Lower leg skin (tissue), 4 donors: ENCODE results near the gene PLEKHM3. TPM values are rescaled to one million over a fixed set of nuclear protein-coding genes. Genes with fewer than 3 reads are reported as not detected.

ENCODE experiments used
- DNase-seq, 2 donors: peaks; one replicate each; pipeline ENCODE4 v3.0.0-alpha.2; 2019; ENCODE audit warnings: low spot score in 2 of 2
- H3K4me3 ChIP-seq: fragments of 200-600 bp; sonication (generic); 2 replicates; pipeline ENCODE4 v1.5.1; 2017; ENCODE audit warnings: mild to moderate bottlenecking, low read depth; ENCODE audit not compliant: poor library complexity, severe bottlenecking
- POLR2A ChIP-seq, 2 donors: fragments of 450-650 bp; IDR thresholded peaks; one replicate each; pipeline ENCODE4 v1.6.1; 2016 to 2017; ENCODE audit warnings: antibody characterized with exemption in 2 of 2, mild to moderate bottlenecking in 1 of 2, moderate library complexity in 1 of 2
- WGBS, 2 donors: methylation state at CpG; one replicate each; pipeline ENCODE4 v1.1.5; 2018; 5-methylcytosine and 5-hydroxymethylcytosine counted together
- intact Hi-C: fragments of 100-400 bp; cut with DNase I; formaldehyde crosslinking; loops from one replicate; pipeline ENCODE4 v1.15.0; 2023; ENCODE audit warnings: low total_unique reads
- total RNA-seq, 4 donors: library from RNA; depleted of rRNA; stranded (reverse); fragments of >200 nt; gene quantifications; one replicate each; pipeline ENCODE4 v1.1.0, GENCODE V29; 2016
- TF ChIP-seq, protein P1 (sequence below), 3 donors: fragments of 450-650 bp; IDR thresholded peaks; one replicate each; pipeline ENCODE4 v1.5.1; 2016; ENCODE audit warnings: antibody characterized with exemption in 3 of 3, mild to moderate bottlenecking in 3 of 3, moderate library complexity in 2 of 3

The PLEKHM3 gene
- total RNA-seq, 4 donors from 2014 or later = 18.3 to 22.2 (median 19.4) TPM

- TF ChIP-seq POLR2A (IDR thresholded peaks at IDR 0.05) = no peak
- TF ChIP-seq, protein P1, sequence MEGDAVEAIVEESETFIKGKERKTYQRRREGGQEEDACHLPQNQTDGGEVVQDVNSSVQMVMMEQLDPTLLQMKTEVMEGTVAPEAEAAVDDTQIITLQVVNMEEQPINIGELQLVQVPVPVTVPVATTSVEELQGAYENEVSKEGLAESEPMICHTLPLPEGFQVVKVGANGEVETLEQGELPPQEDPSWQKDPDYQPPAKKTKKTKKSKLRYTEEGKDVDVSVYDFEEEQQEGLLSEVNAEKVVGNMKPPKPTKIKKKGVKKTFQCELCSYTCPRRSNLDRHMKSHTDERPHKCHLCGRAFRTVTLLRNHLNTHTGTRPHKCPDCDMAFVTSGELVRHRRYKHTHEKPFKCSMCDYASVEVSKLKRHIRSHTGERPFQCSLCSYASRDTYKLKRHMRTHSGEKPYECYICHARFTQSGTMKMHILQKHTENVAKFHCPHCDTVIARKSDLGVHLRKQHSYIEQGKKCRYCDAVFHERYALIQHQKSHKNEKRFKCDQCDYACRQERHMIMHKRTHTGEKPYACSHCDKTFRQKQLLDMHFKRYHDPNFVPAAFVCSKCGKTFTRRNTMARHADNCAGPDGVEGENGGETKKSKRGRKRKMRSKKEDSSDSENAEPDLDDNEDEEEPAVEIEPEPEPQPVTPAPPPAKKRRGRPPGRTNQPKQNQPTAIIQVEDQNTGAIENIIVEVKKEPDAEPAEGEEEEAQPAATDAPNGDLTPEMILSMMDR (IDR thresholded peaks at IDR 0.05) = no peak
- no peak overlapping the region for H3K4me3 ChIP-seq
- intact Hi-C loops = no loop called here
- no peak for DNase-seq
- 89 to 93% methylated on average over 4 of the region's 4 CpGs for WGBS, 2 donors
Observed at GRCh38 chr2:208049006-208049405, 23.7 kb upstream of the PLEKHM3 start.

DNA sequence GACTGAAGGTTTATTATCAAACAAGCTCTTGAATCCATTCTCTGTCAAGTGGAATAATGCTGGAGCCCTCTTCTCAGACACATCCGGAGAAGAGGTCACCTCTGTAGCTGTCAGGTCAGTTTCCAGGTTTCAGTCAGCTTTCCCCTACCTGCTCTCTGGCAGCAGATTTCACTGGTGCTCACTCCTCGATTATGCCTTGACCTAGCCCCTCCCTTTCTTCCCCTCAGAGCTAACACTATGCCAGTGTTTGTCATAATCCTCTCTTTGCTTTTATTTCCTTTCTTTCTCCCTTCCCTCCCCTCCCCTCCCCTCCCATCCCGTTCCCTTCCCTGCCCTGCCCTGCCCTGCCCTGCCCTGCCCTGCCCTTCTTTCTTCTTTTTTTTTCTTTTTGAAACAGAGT lies 22.5 kb upstream of the PLEKHM3 start:
- DNase-seq = no peak
- intact Hi-C loops = no loop called here
- TF ChIP-seq, protein P1 (IDR thresholded peaks at IDR 0.05) = no peak
- no peak for TF ChIP-seq POLR2A (IDR thresholded peaks at IDR 0.05)
- H3K4me3 ChIP-seq = no peak overlapping the region
- WGBS, 2 donors = 21 to 64% methylated on average over 3 of the region's 3 CpGs

DNA sequence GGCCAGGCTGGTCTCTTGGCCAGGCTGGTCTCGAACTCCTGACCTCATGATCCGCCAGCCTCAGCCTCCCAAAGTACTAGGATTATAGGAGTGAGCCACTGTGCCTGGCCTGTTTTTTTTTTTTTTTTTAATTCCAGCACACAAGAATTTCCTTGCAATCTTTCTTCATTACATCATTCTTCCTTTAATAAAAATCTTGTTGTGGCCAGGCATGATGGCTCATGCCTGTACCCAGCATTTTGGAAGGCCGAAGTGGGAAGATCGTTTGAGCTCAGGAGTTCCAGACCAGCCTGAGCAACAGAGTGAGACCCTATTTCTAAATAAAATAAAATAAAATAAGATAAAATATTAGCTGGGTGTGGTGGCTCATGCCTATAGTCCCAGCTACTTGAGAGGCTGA lies 21.4 kb upstream of the PLEKHM3 start:
- intact Hi-C loops = no loop called here
- no peak overlapping the region for H3K4me3 ChIP-seq
- TF ChIP-seq POLR2A (IDR thresholded peaks at IDR 0.05) = no peak
- TF ChIP-seq, protein P1 (IDR thresholded peaks at IDR 0.05) = no peak
- no peak for DNase-seq
- WGBS, 2 donors = 75 to 77% methylated on average over 4 of the region's 4 CpGs

- 75 to 85% methylated on average over 2 of the region's 2 CpGs for WGBS, 2 donors
- H3K4me3 ChIP-seq = no peak overlapping the region
- TF ChIP-seq, protein P1 (IDR thresholded peaks at IDR 0.05) = no peak
- TF ChIP-seq POLR2A (IDR thresholded peaks at IDR 0.05) = no peak
- DNase-seq = no peak
- intact Hi-C loops = no loop called here
Observed at GRCh38 chr2:208042450-208042849, 17.1 kb upstream of the PLEKHM3 start.

GRCh38 chr2:208042041-208042440 lies 16.7 kb upstream of the PLEKHM3 start:
- intact Hi-C loops = no loop called here
- TF ChIP-seq POLR2A (IDR thresholded peaks at IDR 0.05) = no peak
- TF ChIP-seq, protein P1 (IDR thresholded peaks at IDR 0.05) = no peak
- no peak overlapping the region for H3K4me3 ChIP-seq
- DNase-seq = no peak
- WGBS, 2 donors = 65 to 93% methylated on average over 3 of the region's 3 CpGs
